Adrenal gland (tissue), 12 donors: ENCODE results near the gene STX5. TPM values are rescaled to one million over a fixed set of nuclear protein-coding genes. Genes with fewer than 3 reads are reported as not detected.
"Not testable (repeated sequence)": the region's sequence is repeated elsewhere in the genome, so short reads cannot be mapped to it uniquely, and the experiment has no call there.

Source experiments
- DNase-seq, 7 donors: peaks; one replicate each; pipeline ENCODE4 v3.0.0-alpha.2; 2019 to 2020
- H3K27ac ChIP-seq, 5 donors: fragments of 200-600 bp; sonication (generic) in 4 of 5; 1 replicate in 3 of 5; 2 replicates in 2 of 5; pipeline versions ENCODE4 v1.5.1 to v1.8.0; 2016 to 2020; ENCODE audit warnings: mild to moderate bottlenecking in 1 of 5
- H3K27me3 ChIP-seq: fragments of 200-600 bp; 2 replicates; pipeline ENCODE4 v1.8.0; 2021
- H3K36me3 ChIP-seq, 2 donors: fragments of 200-600 bp; replicated peaks in 1 of 2; 1 replicate in 1 of 2; 2 replicates in 1 of 2; pipeline versions ENCODE4 v1.5.1 to v1.8.0; 2018 to 2022
- H3K4me1 ChIP-seq, 2 donors: fragments of 200-600 bp; replicated peaks in 1 of 2; 1 replicate in 1 of 2; 2 replicates in 1 of 2; pipeline versions ENCODE4 v1.5.1 to v1.8.0; 2018 to 2021
- H3K4me3 ChIP-seq, 4 donors: fragments of 200-600 bp; sonication (generic) in 3 of 4; one replicate each; pipeline ENCODE4 v1.5.1; 2016 to 2018
- H3K9me3 ChIP-seq, 3 donors: fragments of 200-600 bp; sonication (generic) in 1 of 3; replicated peaks in 1 of 3; 1 replicate in 2 of 3; 2 replicates in 1 of 3; pipeline versions ENCODE4 v1.5.1 to v1.8.0; 2016 to 2021
- POLR2A ChIP-seq, 2 donors: fragments of 450-650 bp; IDR thresholded peaks; one replicate each; pipeline ENCODE4 v1.6.1; 2017; ENCODE audit warnings: antibody characterized with exemption in 2 of 2, mild to moderate bottlenecking in 2 of 2, moderate library complexity in 1 of 2
- WGBS, 4 donors: extraction: QIAGEN DNeasy Blood & Tissue Kit in 2 of 4; methylation state at CpG; one replicate each; pipeline versions ENCODE4 v1.1.5 to v1.1.7; 2013 to 2017; 5-methylcytosine and 5-hydroxymethylcytosine counted together
- intact Hi-C, 2 donors: fragments of 100-400 bp; cut with DNase I; formaldehyde crosslinking; loops; one replicate each; pipeline versions ENCODE4 v1.14.1 to v1.15.0; 2022 to 2023
- polyA plus RNA-seq, 3 donors: library from polyadenylated mRNA; stranded (reverse); fragments of 200-250 nt in 2 of 3; fragments of 350-450 nt in 1 of 3; fragmentation: Illumina TruSeq in 1 of 3; extraction: RNeasy Lipid Tissue Mini Kit (QIAGEN cat#74804) in 1 of 3; gene quantifications; one replicate each; pipeline ENCODE4 v1.2.3, GENCODE V29; 2013 to 2014
- total RNA-seq, 9 donors: library from RNA; depleted of rRNA in 4 of 9; stranded (reverse); fragments of >200 nt in 4 of 9; fragments of 120-200 nt in 1 of 9; fragmentation: NEBNext Ultra II Directional in 1 of 9; extraction: Animal tissue kit (Norgen Biotek cat#: 25700) in 1 of 9; gene quantifications; one replicate each; pipeline versions ENCODE4 v1.1.0 to v1.2.4, GENCODE V29; 2013 to 2023
- TF ChIP-seq, protein P1 (sequence below), 6 experiments: fragments of 450-650 bp in 4 of 6; fragments of 200-600 bp in 2 of 6; sonication (generic) in 1 of 6; IDR thresholded peaks; 1 replicate in 5 of 6; 2 replicates in 1 of 6; pipeline versions ENCODE4 v1.5.1 to v1.8.0; 2016 to 2021; ENCODE audit warnings: antibody characterized with exemption in 6 of 6, mild to moderate bottlenecking in 2 of 6, moderate library complexity in 1 of 6
- donor health status: healthy with polysubstance abuse.
- donor health status: Bipolar disorder and iron deficiency.
- donor health status: DM: yes; HTN: yes; CAD: no.
- donor health status: DM: no; HTN: no; CAD: no.
- donor health status: DM: no; HTN: no; CAD: no.
- donor health status: DM: yes; HTN: yes; CAD: no.

Gene STX5
- total and polyA plus RNA-seq, 12 donors: 19.7 to 59.9 (median 36.0) TPM

DNA sequence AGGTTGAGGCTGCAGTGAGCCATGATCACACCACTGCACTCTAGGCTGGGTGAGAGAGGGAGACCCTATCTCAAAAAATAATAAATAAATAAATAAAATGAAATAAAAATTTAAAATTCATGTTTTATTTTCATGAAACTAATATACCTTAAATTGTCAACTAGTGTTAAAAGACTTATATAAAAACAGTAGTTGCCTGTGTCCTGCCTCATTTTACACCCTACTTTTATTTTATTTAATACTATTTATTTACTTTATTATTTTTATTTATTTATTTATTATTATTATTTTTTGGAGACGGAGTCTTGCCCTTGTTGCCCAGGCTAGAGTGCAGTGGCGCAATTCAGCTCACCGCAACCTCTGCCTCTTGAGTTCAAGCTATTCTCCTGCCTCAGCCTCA, 12.3 kb upstream of the STX5 start:
- H3K27me3 ChIP-seq: no peaks in the 10 kb centered on the region
- no peak for DNase-seq
- WGBS, 4 donors: 88 to 98% (median 94%) methylated on average over 3 of the region's 3 CpGs
- H3K4me3 ChIP-seq: no peak overlapping the region
- no peaks in the 10 kb centered on the region for H3K36me3 ChIP-seq
- H3K27ac ChIP-seq: no peak overlapping the region
- TF ChIP-seq POLR2A (IDR thresholded peaks at IDR 0.05): no peak
- TF ChIP-seq, protein P1, sequence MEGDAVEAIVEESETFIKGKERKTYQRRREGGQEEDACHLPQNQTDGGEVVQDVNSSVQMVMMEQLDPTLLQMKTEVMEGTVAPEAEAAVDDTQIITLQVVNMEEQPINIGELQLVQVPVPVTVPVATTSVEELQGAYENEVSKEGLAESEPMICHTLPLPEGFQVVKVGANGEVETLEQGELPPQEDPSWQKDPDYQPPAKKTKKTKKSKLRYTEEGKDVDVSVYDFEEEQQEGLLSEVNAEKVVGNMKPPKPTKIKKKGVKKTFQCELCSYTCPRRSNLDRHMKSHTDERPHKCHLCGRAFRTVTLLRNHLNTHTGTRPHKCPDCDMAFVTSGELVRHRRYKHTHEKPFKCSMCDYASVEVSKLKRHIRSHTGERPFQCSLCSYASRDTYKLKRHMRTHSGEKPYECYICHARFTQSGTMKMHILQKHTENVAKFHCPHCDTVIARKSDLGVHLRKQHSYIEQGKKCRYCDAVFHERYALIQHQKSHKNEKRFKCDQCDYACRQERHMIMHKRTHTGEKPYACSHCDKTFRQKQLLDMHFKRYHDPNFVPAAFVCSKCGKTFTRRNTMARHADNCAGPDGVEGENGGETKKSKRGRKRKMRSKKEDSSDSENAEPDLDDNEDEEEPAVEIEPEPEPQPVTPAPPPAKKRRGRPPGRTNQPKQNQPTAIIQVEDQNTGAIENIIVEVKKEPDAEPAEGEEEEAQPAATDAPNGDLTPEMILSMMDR (IDR thresholded peaks at IDR 0.05): no peak
- H3K9me3 ChIP-seq: no peaks in the 10 kb centered on the region
- intact Hi-C loops: no loop called here
- peaks cover 5 to 8% of the 10 kb centered on the region in 2 donors for H3K4me1 ChIP-seq

DNA sequence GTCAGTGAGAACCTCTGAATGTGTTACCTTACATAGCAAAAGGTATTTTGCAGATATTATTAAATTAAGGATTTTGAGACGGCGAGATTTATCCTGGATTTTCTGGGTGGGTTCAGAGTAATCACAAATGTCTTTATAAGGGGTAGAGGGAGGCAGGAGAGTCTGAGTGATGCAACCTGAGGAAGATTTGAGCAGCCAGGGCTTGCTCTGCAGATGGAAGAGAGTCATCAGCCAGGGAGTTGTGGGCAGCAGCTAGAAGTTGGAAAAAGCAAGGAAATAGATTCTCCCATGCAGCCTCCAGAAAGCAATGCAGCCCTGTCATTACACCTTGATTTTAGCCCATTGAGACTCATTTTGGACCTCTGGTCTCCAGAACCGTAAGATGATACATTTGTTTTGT, 11.6 kb upstream of the STX5 start:
- H3K36me3 ChIP-seq: no peaks in the 10 kb centered on the region
- H3K27ac ChIP-seq: no peak overlapping the region
- H3K4me3 ChIP-seq: no peak overlapping the region
- TF ChIP-seq POLR2A (IDR thresholded peaks at IDR 0.05): no peak
- TF ChIP-seq, protein P1 (IDR thresholded peaks at IDR 0.05): no peak
- no peak for DNase-seq
- 87 to 98% (median 95%) methylated on average over 3 of the region's 3 CpGs for WGBS, 4 donors
- H3K27me3 ChIP-seq: no peaks in the 10 kb centered on the region
- H3K9me3 ChIP-seq: no peaks in the 10 kb centered on the region
- intact Hi-C loops: no loop called here
- H3K4me1 ChIP-seq: peaks cover 10 to 12% of the 10 kb centered on the region in 2 donors

DNA sequence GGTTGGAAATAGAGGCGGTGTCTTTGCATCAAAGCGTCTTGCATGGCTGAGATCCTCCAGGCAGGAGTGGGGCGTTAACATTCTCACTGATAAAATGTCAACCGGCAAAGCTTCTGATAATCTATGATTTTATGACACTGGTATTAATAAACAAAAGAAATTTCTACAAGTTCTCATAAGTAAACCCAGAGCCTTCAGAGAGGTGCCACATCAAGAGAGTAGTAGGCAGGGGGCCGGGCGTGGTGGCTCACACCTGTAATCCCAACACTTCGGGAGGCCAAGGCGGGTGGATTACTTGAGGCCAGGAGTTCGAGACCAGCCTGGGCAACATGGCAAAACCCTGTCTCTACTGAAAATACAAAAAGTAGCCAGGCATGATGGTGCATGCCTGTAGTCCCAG, 11.0 kb upstream of the STX5 start:
- DNase-seq: peak in 1 of 7 donors; percentile 63
- H3K36me3 ChIP-seq, H3K27me3 ChIP-seq, H3K9me3 ChIP-seq, H3K4me3 ChIP-seq, intact Hi-C loops: not testable (repeated sequence)
- peak overlapping the region in 2 of 5 donors; percentile 98 to 99 for H3K27ac ChIP-seq
- peaks cover 12 to 18% of the 10 kb centered on the region in 2 donors for H3K4me1 ChIP-seq
- WGBS, 4 donors: 89 to 91% (median 91%) methylated on average over 9 of the region's 9 CpGs

DNA sequence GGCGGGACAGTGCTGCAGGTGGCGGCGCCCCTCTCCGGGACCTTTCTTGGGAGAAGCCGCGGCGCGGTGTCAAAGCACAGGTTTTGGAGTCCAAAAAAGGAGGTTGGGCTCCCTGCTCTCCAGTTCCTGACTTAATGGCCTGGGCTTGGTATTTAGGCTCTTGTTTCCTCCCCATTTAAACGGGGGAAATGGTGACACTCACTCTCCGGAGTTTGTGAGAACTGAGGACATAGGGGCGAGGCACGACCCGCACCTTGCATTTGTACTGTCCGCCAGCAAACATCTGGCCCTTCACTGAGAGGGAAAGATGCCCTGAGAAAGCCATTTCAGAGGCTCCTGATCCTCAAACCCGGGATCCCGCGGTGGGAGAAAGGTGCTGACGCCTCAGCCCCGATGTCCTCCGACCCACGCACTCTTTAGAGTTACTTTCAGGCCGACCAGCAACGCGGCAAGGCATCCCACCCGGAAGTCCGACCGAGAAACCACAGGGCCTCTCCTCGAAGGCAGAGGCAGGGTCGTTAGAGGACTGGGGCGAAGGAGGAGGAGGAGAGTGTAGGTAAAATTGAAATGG, 10.4 kb upstream of the STX5 start:
- H3K27me3 ChIP-seq: no peaks in the 10 kb centered on the region
- H3K27ac ChIP-seq: peak overlapping the region; percentile 91 to 99 (median 98)
- WGBS, 4 donors: 10 to 17% (median 15%) methylated on average over 22 to 30 of the region's 30 CpGs
- H3K4me1 ChIP-seq: peaks cover 12 to 18% of the 10 kb centered on the region in 2 donors
- peak overlapping the region in 2 of 4 donors; percentile 23 to 55 for H3K4me3 ChIP-seq
- no peaks in the 10 kb centered on the region for H3K36me3 ChIP-seq
- DNase-seq: peak; percentile 18 to 77 (median 39)
- intact Hi-C loops: no loop called here
- H3K9me3 ChIP-seq: no peaks in the 10 kb centered on the region
- TF ChIP-seq, protein P1 (IDR thresholded peaks at IDR 0.05): no peak
- no peak for TF ChIP-seq POLR2A (IDR thresholded peaks at IDR 0.05)
